Sigmoid colon (tissue), 3 donors: ENCODE data around the gene ERAS.

ENCODE experiments used
- CTCF ChIP-seq, 4 experiments: fragments of 450-650 bp in 3 of 4; fragments of 200-600 bp in 1 of 4; IDR thresholded peaks; one replicate each; pipeline ENCODE4 v1.5.1; 2016 to 2019; ENCODE audit warnings: antibody characterized with exemption in 4 of 4, mild to moderate bottlenecking in 3 of 4, moderate library complexity in 2 of 4
- POLR2A ChIP-seq, 2 donors: fragments of 450-650 bp; IDR thresholded peaks; one replicate each; pipeline ENCODE4 v1.6.1; 2016; ENCODE audit warnings: antibody characterized with exemption in 2 of 2, mild to moderate bottlenecking in 2 of 2, moderate library complexity in 2 of 2

GRCh38 chrX:48831136-48831908 is 5.0 kb downstream of the ERAS start:
- TF ChIP-seq POLR2A (IDR thresholded peaks at IDR 0.05) (no peak), CTCF (IDR thresholded peaks at IDR 0.05) (no peak)
